Gastrocnemius medialis (tissue), 4 donors: ENCODE measurements around the gene NAA11. TPM values are rescaled to one million over a fixed set of nuclear protein-coding genes. Genes with fewer than 3 reads are reported as not detected.

Experiments
- ATAC-seq, 2 donors: fragments of 150-250 bp; one replicate each; pipeline ENCODE4 v1.9.1; 2016
- DNase-seq, 2 donors: peaks; one replicate each; pipeline ENCODE4 v3.0.0-alpha.2; 2019
- H3K27ac ChIP-seq, 4 donors: fragments of 200-600 bp; sonication (generic); 1 replicate in 1 of 4; 2 replicates in 3 of 4; pipeline ENCODE4 v1.5.1; 2016 to 2018; ENCODE audit warnings: mild to moderate bottlenecking in 2 of 4, moderate library complexity in 1 of 4
- H3K27me3 ChIP-seq, 3 donors: fragments of 200-600 bp; sonication (generic) in 2 of 3; 1 replicate in 1 of 3; 2 replicates in 2 of 3; pipeline versions ENCODE4 v1.5.1 to v1.6.0; 2016 to 2019; ENCODE audit warnings: mild to moderate bottlenecking in 1 of 3, moderate library complexity in 1 of 3
- H3K36me3 ChIP-seq, 2 donors: fragments of 200-600 bp; sonication (generic) in 1 of 2; one replicate each; pipeline ENCODE4 v1.5.1; 2017 to 2018
- H3K4me1 ChIP-seq, 2 donors: fragments of 200-600 bp; sonication (generic) in 1 of 2; one replicate each; pipeline ENCODE4 v1.5.1; 2016 to 2017; ENCODE audit warnings: mild to moderate bottlenecking in 2 of 2
- H3K4me3 ChIP-seq, 4 donors: fragments of 200-600 bp; sonication (generic) in 3 of 4; 1 replicate in 1 of 4; 2 replicates in 3 of 4; pipeline ENCODE4 v1.5.1; 2016 to 2019; ENCODE audit warnings: mild to moderate bottlenecking in 2 of 4
- H3K9me3 ChIP-seq, 3 donors: fragments of 200-600 bp; sonication (generic) in 2 of 3; 1 replicate in 1 of 3; 2 replicates in 2 of 3; pipeline ENCODE4 v1.5.1; 2016 to 2019
- CTCF ChIP-seq, 5 experiments: fragments of 450-650 bp in 3 of 5; fragments of 200-600 bp in 2 of 5; sonication (generic) in 2 of 5; IDR thresholded peaks in 4 of 5; conservative IDR thresholded peaks in 1 of 5; 1 replicate in 4 of 5; 2 replicates in 1 of 5; pipeline ENCODE4 v1.5.1; 2016 to 2019; ENCODE audit warnings: antibody characterized with exemption in 5 of 5, mild to moderate bottlenecking in 3 of 5, moderate library complexity in 3 of 5
- POLR2A ChIP-seq, 2 donors: fragments of 450-650 bp; IDR thresholded peaks; one replicate each; pipeline ENCODE4 v1.6.1; 2017; ENCODE audit warnings: antibody characterized with exemption in 2 of 2, mild to moderate bottlenecking in 2 of 2, moderate library complexity in 2 of 2
- in situ Hi-C, 4 donors: fragments of 200-750 bp; cut with MboI; loops; one replicate each; pipeline versions ENCODE4 v1.15.0 to v1.8.0; 2017; ENCODE audit warnings: low sequenced_read_pairs in 4 of 4
- intact Hi-C: fragments of 100-400 bp; cut with DNase I; formaldehyde crosslinking; loops from one replicate; pipeline ENCODE4 v1.15.1; 2023; ENCODE audit warnings: low total_unique reads
- total RNA-seq, 4 donors: library from RNA; depleted of rRNA; stranded (reverse); fragments of >200 nt; gene quantifications; one replicate each; pipeline versions ENCODE4 v1.1.0 to v1.2.3, GENCODE V29; 2016

Gene NAA11
- total RNA-seq, 4 donors from 2014 or later, result not detected

GRCh38 chr4:79319975-79320374 is 5.9 kb downstream of the NAA11 start:
- no peaks in the 10 kb centered on the region for H3K27me3 ChIP-seq
- intact Hi-C loops, result no loop called here
- TF ChIP-seq POLR2A (IDR thresholded peaks at IDR 0.05), result no peak
- TF ChIP-seq CTCF (IDR thresholded peaks at IDR 0.05 in 4 of 5, conservative IDR thresholded peaks at IDR 0.05 in 1 of 5), result no peak
- no peaks in the 10 kb centered on the region for H3K36me3 ChIP-seq
- DNase-seq, result no peak
- in situ Hi-C loops, result no loop called here
- H3K4me1 ChIP-seq, result no peaks in the 10 kb centered on the region
- no peak overlapping the region for H3K27ac ChIP-seq
- H3K4me3 ChIP-seq, result no peak overlapping the region
- no peaks in the 10 kb centered on the region for H3K9me3 ChIP-seq
- no peak for ATAC-seq

GRCh38 chr4:79317711-79318110 is 8.2 kb downstream of the NAA11 start:
- no peak for ATAC-seq
- TF ChIP-seq POLR2A (IDR thresholded peaks at IDR 0.05) (no peak), CTCF (IDR thresholded peaks at IDR 0.05 in 4 of 5, conservative IDR thresholded peaks at IDR 0.05 in 1 of 5) (no peak)
- in situ Hi-C loops, result no loop called here

GRCh38 chr4:79315891-79316290 is 10.0 kb downstream of the NAA11 start:
- H3K9me3 ChIP-seq, result no peaks in the 10 kb centered on the region
- intact Hi-C loops, result no loop called here
- DNase-seq, result no peak
- H3K4me1 ChIP-seq, result no peaks in the 10 kb centered on the region
- H3K36me3 ChIP-seq, result no peaks in the 10 kb centered on the region
- in situ Hi-C loops, result no loop called here
- no peaks in the 10 kb centered on the region for H3K27me3 ChIP-seq
- TF ChIP-seq POLR2A (IDR thresholded peaks at IDR 0.05), result no peak
- no peak for TF ChIP-seq CTCF (IDR thresholded peaks at IDR 0.05 in 4 of 5, conservative IDR thresholded peaks at IDR 0.05 in 1 of 5)
- no peak overlapping the region for H3K27ac ChIP-seq
- no peak for ATAC-seq
- H3K4me3 ChIP-seq, result no peak overlapping the region

More at GRCh38 chr4:79317711-79318110, 8.2 kb downstream of the NAA11 start:
- Histone ChIP-seq H3K27ac (no peak overlapping the region), H3K27me3 (no peaks in the 10 kb centered on the region), H3K36me3 (no peaks in the 10 kb centered on the region), H3K4me1 (no peaks in the 10 kb centered on the region), H3K9me3 (no peaks in the 10 kb centered on the region), H3K4me3 (no peak overlapping the region)
- intact Hi-C loops, result no loop called here
- no peak for DNase-seq

GRCh38 chr4:79311279-79311678 is 14.6 kb downstream of the NAA11 start:
- Histone ChIP-seq H3K27ac (no peak overlapping the region), H3K27me3 (no peaks in the 10 kb centered on the region), H3K36me3 (no peaks in the 10 kb centered on the region), H3K4me3 (no peak overlapping the region), H3K9me3 (no peaks in the 10 kb centered on the region), H3K4me1 (no peaks in the 10 kb centered on the region)
- intact Hi-C loops, result no loop called here
- TF ChIP-seq CTCF (IDR thresholded peaks at IDR 0.05 in 4 of 5, conservative IDR thresholded peaks at IDR 0.05 in 1 of 5) (no peak), POLR2A (IDR thresholded peaks at IDR 0.05) (no peak)
- in situ Hi-C loops, result no loop called here
- ATAC-seq, result no peak
- DNase-seq, result no peak

- no peak for DNase-seq
- intact Hi-C loops (no loop called here), in situ Hi-C loops (no loop called here)
- Histone ChIP-seq H3K36me3 (no peaks in the 10 kb centered on the region), H3K4me3 (no peak overlapping the region), H3K4me1 (no peaks in the 10 kb centered on the region), H3K27me3 (no peaks in the 10 kb centered on the region), H3K9me3 (no peaks in the 10 kb centered on the region), H3K27ac (no peak overlapping the region)
- no peak for TF ChIP-seq CTCF (IDR thresholded peaks at IDR 0.05 in 4 of 5, conservative IDR thresholded peaks at IDR 0.05 in 1 of 5)
- TF ChIP-seq POLR2A (IDR thresholded peaks at IDR 0.05), result no peak
- ATAC-seq, result no peak
Observed at GRCh38 chr4:79308971-79309370, 16.9 kb downstream of the NAA11 start.
